H9 (cell line): Measurements from ENCODE around the gene TSPAN4. TPM values are rescaled to one million over a fixed set of nuclear protein-coding genes. Genes with fewer than 3 reads are reported as not detected.

Source experiments
- DNase-seq: peaks from one replicate; pipeline ENCODE4 v3.0.0-alpha.2; 2017
- H2AFZ ChIP-seq: one replicate; pipeline ENCODE4 v1.6.1; 2013; ENCODE audit warnings: mild to moderate bottlenecking, low read length, control low read depth, moderate library complexity
- H2AK5ac ChIP-seq: 2 replicates; pipeline ENCODE4 v1.6.1; 2013; ENCODE audit warnings: low read length, control low read depth, mixed read lengths; ENCODE audit not compliant: insufficient read length
- H2BK120ac ChIP-seq: one replicate; pipeline ENCODE4 v1.6.1; 2013; ENCODE audit warnings: low read depth, mild to moderate bottlenecking, low read length, control low read depth, inconsistent platforms; ENCODE audit not compliant: poor library complexity, severe bottlenecking
- H2BK12ac ChIP-seq: 2 replicates; pipeline ENCODE4 v1.6.1; 2013; ENCODE audit warnings: low read length, control low read depth, mixed read lengths, low read depth; ENCODE audit not compliant: insufficient read length
- H2BK15ac ChIP-seq: 2 replicates; pipeline ENCODE4 v1.6.1; 2013; ENCODE audit warnings: low read depth, low read length, control low read depth
- H2BK20ac ChIP-seq: one replicate; pipeline ENCODE4 v1.6.1; 2013; ENCODE audit warnings: low read depth, mild to moderate bottlenecking, low read length, control low read depth, inconsistent platforms; ENCODE audit not compliant: poor library complexity, severe bottlenecking
- H2BK5ac ChIP-seq: 2 replicates; pipeline ENCODE4 v1.6.1; 2013; ENCODE audit warnings: low read length, control low read depth, mixed read lengths; ENCODE audit not compliant: insufficient read length
- H3K14ac ChIP-seq: 2 replicates; pipeline ENCODE4 v1.6.1; 2013; ENCODE audit warnings: low read length, control low read depth; ENCODE audit not compliant: insufficient read depth
- H3K18ac ChIP-seq: 2 replicates; pipeline ENCODE4 v1.6.1; 2013; ENCODE audit warnings: low read depth, mild to moderate bottlenecking, mixed read lengths, low read length, control low read depth; ENCODE audit not compliant: insufficient read length
- H3K23ac ChIP-seq: 2 replicates; pipeline ENCODE4 v1.6.1; 2013; ENCODE audit warnings: low read length, control low read depth, mixed read lengths, low read depth; ENCODE audit not compliant: insufficient read length
- H3K23me2 ChIP-seq: 2 replicates; pipeline ENCODE4 v1.6.1; 2013; ENCODE audit warnings: low read depth, mild to moderate bottlenecking, mixed read lengths, low read length, control low read depth; ENCODE audit not compliant: insufficient read length, poor library complexity, severe bottlenecking
- H3K27ac ChIP-seq: 2 replicates; pipeline ENCODE4 v1.5.1; 2013; ENCODE audit warnings: low read length, control low read depth, mixed read lengths, low read depth; ENCODE audit not compliant: insufficient read length
- H3K27me3 ChIP-seq: 2 replicates; pipeline ENCODE4 v1.6.1; 2013; ENCODE audit warnings: low read length, control low read depth, inconsistent platforms; ENCODE audit not compliant: insufficient read depth
- H3K4ac ChIP-seq: 2 replicates; pipeline ENCODE4 v1.6.1; 2013; ENCODE audit warnings: low read depth, mild to moderate bottlenecking, control low read depth, inconsistent platforms, low read length, moderate library complexity
- H3K4me1 ChIP-seq: 2 replicates; pipeline ENCODE4 v1.6.1; 2013; ENCODE audit warnings: low read length, control low read depth, inconsistent platforms; ENCODE audit not compliant: insufficient read depth
- H3K4me2 ChIP-seq: 2 replicates; pipeline ENCODE4 v1.6.1; 2013; ENCODE audit warnings: low read length, control low read depth, mixed read lengths; ENCODE audit not compliant: insufficient read length, insufficient read depth
- H3K56ac ChIP-seq: 2 replicates; pipeline ENCODE4 v1.6.1; 2013; ENCODE audit warnings: low read depth, mild to moderate bottlenecking, mixed read lengths, low read length, control low read depth; ENCODE audit not compliant: insufficient read length
- H3K79me1 ChIP-seq: 2 replicates; pipeline ENCODE4 v1.6.1; 2013; ENCODE audit warnings: low read depth, mild to moderate bottlenecking, moderate library complexity, low read length, control low read depth, inconsistent platforms; ENCODE audit not compliant: insufficient read depth, poor library complexity, severe bottlenecking
- H3K79me2 ChIP-seq: 2 replicates; pipeline ENCODE4 v1.6.1; 2013; ENCODE audit warnings: low read length, control low read depth, inconsistent platforms; ENCODE audit not compliant: insufficient read depth
- H3K9ac ChIP-seq: 2 replicates; pipeline ENCODE4 v1.6.1; 2013; ENCODE audit warnings: low read length, control low read depth, mixed read lengths; ENCODE audit not compliant: insufficient read length; ENCODE audit errors: extremely low read depth
- H3K9me3 ChIP-seq: one replicate; pipeline ENCODE4 v1.6.1; 2013; ENCODE audit warnings: low read depth, low read length, inconsistent platforms; ENCODE audit not compliant: control insufficient read depth
- H3T11ph ChIP-seq: one replicate; pipeline ENCODE4 v1.6.1; 2013; ENCODE audit warnings: mild to moderate bottlenecking, low read length, control low read depth, inconsistent platforms
- H4K20me1 ChIP-seq: one replicate; pipeline ENCODE4 v1.6.1; 2013; ENCODE audit not compliant: control insufficient read depth, insufficient read length, insufficient read depth
- H4K5ac ChIP-seq: 2 replicates; pipeline ENCODE4 v1.6.1; 2013; ENCODE audit warnings: low read depth, mild to moderate bottlenecking, mixed read lengths, low read length, control low read depth; ENCODE audit not compliant: insufficient read length
- H4K8ac ChIP-seq: replicated peaks from 2 replicates; pipeline ENCODE4 v1.6.1; 2013; ENCODE audit warnings: low read length, control low read depth, mixed read lengths, low read depth; ENCODE audit not compliant: insufficient read length
- H4K91ac ChIP-seq: 2 replicates; pipeline ENCODE4 v1.6.1; 2013; ENCODE audit warnings: low read depth, mild to moderate bottlenecking, moderate library complexity, mixed read lengths, low read length, control low read depth; ENCODE audit not compliant: insufficient read length
- H3K27ac Mint-ChIP-seq, 3 experiments: 2 replicates in 2 of 3; 3 replicates in 1 of 3; pipeline ENCODE4 v1.8.0; 2020 to 2021; ENCODE audit warnings: mixed read lengths in 3 of 3, mild to moderate bottlenecking in 1 of 3, moderate library complexity in 1 of 3
- H3K27me3 Mint-ChIP-seq: 2 replicates; pipeline ENCODE4 v1.8.0; 2021; ENCODE audit warnings: low read depth, mild to moderate bottlenecking, moderate library complexity, mixed read lengths
- H3K36me3 Mint-ChIP-seq, 3 experiments: 2 replicates in 2 of 3; 3 replicates in 1 of 3; pipeline ENCODE4 v1.8.0; 2020 to 2021; ENCODE audit warnings: low read depth in 3 of 3, mixed read lengths in 3 of 3; ENCODE audit not compliant: insufficient read depth in 1 of 3
- H3K4me1 Mint-ChIP-seq, 2 experiments: 2 replicates each; pipeline ENCODE4 v1.8.0; 2020; ENCODE audit warnings: mixed read lengths in 2 of 2
- H3K4me3 Mint-ChIP-seq, 2 experiments: 2 replicates in 1 of 2; 3 replicates in 1 of 2; pipeline ENCODE4 v1.8.0; 2020 to 2021; ENCODE audit warnings: mild to moderate bottlenecking in 2 of 2, mixed read lengths in 2 of 2, moderate library complexity in 1 of 2
- H3K9me3 Mint-ChIP-seq, 2 experiments: 2 replicates in 1 of 2; 3 replicates in 1 of 2; pipeline ENCODE4 v1.8.0; 2020; ENCODE audit warnings: mild to moderate bottlenecking in 2 of 2, mixed read lengths in 2 of 2, moderate library complexity in 1 of 2
- WGBS: extraction: QIAGEN DNeasy Blood & Tissue Kit; methylation state at CpG from one replicate; pipeline ENCODE4 v1.1.7; 2013; ENCODE audit warnings: missing lambda C conversion rate, low lambda C conversion rate, mixed read lengths; ENCODE audit not compliant: insufficient read length; ENCODE audit errors: extremely low coverage; 5-methylcytosine and 5-hydroxymethylcytosine counted together
- total RNA-seq: library from RNA; stranded (reverse); gene quantifications from 2 replicates; pipeline ENCODE4 v1.2.1, GENCODE V29; 2021
- TF ChIP-seq, protein P1 (sequence below): fragments of 200-600 bp; sonication (generic); conservative IDR thresholded peaks from 3 replicates; pipeline ENCODE4 v1.8.0; 2021; ENCODE audit warnings: antibody characterized with exemption, mild to moderate bottlenecking

Gene TSPAN4
- total RNA-seq, 1 experiment from 2014 or later, result 64.6 TPM

DNA sequence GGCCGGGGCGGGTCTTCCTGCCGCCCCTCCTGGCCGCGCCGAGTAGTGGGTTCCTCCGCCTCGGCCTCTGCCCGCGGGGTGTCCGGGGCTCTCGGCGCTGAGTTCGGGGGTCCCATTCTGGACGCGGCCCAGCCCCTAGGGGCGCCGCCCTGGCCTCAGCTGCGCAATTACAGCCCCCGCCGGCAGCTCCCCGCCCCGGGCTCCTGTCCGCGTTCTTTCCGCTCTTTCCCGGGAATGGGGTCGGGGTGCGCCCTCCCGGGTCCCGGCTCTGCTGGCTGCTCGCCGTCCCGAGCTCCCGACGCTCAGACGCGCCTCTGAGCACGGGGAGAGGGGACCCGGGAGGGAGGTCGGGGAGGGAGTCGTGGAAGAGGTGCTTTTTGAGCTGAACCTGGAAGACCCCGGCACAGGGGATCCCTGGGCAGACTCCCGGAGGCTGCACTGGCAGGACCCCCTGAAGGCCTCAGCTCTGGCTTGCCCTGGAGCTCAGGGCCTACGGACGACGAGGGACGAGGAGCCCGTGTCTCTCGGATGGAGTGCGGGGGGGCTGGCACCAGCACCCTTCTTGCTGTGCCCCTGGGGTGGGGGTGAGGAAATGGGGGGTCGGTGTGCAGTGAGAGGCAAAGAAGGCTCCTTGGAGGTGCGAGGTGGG lies 558 bp downstream of the TSPAN4 start:
- H3K27ac Mint-ChIP-seq, result peak overlapping the region; percentile 57 to 95 (median 70); a peak in 3 of 7 replicates
- Histone ChIP-seq H4K91ac (no peak overlapping the region), H3K23ac (no peak overlapping the region), H2BK5ac (no peak overlapping the region), H3K79me2 (no peaks in the 10 kb centered on the region; the same call in 1 of the 2 replicates), H2AFZ (no peak overlapping the region), H3K27me3 (no peaks in the 10 kb centered on the region), H2BK12ac (no peak overlapping the region), H3K4ac (no peak overlapping the region), H3K4me2 (peak overlapping the region; percentile 75), H3K23me2 (peaks cover 12% of the 10 kb centered on the region), H2BK120ac (no peak overlapping the region), H3K18ac (no peak overlapping the region), H3K9ac (no peak overlapping the region), H3K4me1 (peaks cover 2% of the 10 kb centered on the region; the same call in 1 of the 2 replicates), H4K20me1 (peaks cover 6% of the 10 kb centered on the region), H3K9me3 (no peaks in the 10 kb centered on the region), H3K79me1 (peaks cover 2% of the 10 kb centered on the region), H3K27ac (no peak overlapping the region), H3K14ac (no peak overlapping the region), H3T11ph (no peak overlapping the region), H4K5ac (no peak overlapping the region), H2BK20ac (no peak overlapping the region), H4K8ac (no peak overlapping the region), H2BK15ac (no peak overlapping the region), H2AK5ac (no peak overlapping the region), H3K56ac (no peak overlapping the region)
- no CpG with 5 or more reads among the region's 53 CpGs for WGBS
- H3K4me1 Mint-ChIP-seq, result peaks cover 17 to 38% of the 10 kb centered on the region in 2 experiments
- no peaks in the 10 kb centered on the region for H3K9me3 Mint-ChIP-seq
- peaks cover 2 to 30% (median 28%) of the 10 kb centered on the region in 3 experiments; a peak in 6 of 7 replicates for H3K36me3 Mint-ChIP-seq
- peak overlapping the region; percentile 84 to 87 for H3K4me3 Mint-ChIP-seq
- H3K27me3 Mint-ChIP-seq, result peaks cover 2% of the 10 kb centered on the region; the same call in 1 of the 2 replicates
- DNase-seq, result no peak
- TF ChIP-seq, protein P1, sequence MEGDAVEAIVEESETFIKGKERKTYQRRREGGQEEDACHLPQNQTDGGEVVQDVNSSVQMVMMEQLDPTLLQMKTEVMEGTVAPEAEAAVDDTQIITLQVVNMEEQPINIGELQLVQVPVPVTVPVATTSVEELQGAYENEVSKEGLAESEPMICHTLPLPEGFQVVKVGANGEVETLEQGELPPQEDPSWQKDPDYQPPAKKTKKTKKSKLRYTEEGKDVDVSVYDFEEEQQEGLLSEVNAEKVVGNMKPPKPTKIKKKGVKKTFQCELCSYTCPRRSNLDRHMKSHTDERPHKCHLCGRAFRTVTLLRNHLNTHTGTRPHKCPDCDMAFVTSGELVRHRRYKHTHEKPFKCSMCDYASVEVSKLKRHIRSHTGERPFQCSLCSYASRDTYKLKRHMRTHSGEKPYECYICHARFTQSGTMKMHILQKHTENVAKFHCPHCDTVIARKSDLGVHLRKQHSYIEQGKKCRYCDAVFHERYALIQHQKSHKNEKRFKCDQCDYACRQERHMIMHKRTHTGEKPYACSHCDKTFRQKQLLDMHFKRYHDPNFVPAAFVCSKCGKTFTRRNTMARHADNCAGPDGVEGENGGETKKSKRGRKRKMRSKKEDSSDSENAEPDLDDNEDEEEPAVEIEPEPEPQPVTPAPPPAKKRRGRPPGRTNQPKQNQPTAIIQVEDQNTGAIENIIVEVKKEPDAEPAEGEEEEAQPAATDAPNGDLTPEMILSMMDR, result peak; percentile 32; the same call in 1 of the 3 replicates
